Mucosa of descending colon (tissue), 3 donors: ENCODE measurements around the gene TRAIP. TPM values are rescaled to one million over a fixed set of nuclear protein-coding genes. Genes with fewer than 3 reads are reported as not detected.
"Not testable (repeated sequence)": the region's sequence is repeated elsewhere in the genome, so short reads cannot be mapped to it uniquely, and the experiment has no call there.

Experiments
- ATAC-seq: fragments of 200-7000 bp; cut with Tn5 transposase; one replicate; pipeline ENCODE4 v1.9.1; 2020; ENCODE audit warnings: mild to moderate bottlenecking, moderate library complexity
- DNase-seq, 3 donors: peaks; one replicate each; pipeline ENCODE4 v3.0.0-alpha.2; 2020
- H3K36me3 ChIP-seq: fragments of 200-600 bp; one replicate; pipeline ENCODE4 v1.8.0; 2021; ENCODE audit warnings: low read depth, mild to moderate bottlenecking
- H3K4me1 ChIP-seq: fragments of 200-600 bp; one replicate; pipeline ENCODE4 v1.8.0; 2021; ENCODE audit warnings: low read depth, mild to moderate bottlenecking
- H3K4me3 ChIP-seq: fragments of 200-600 bp; one replicate; pipeline ENCODE4 v1.8.0; 2021; ENCODE audit warnings: mild to moderate bottlenecking
- H3K9me3 ChIP-seq: fragments of 200-600 bp; one replicate; pipeline ENCODE4 v1.8.0; 2021; ENCODE audit warnings: mild to moderate bottlenecking
- intact Hi-C, 2 donors: fragments of 100-400 bp; cut with DNase I in 1 of 2; cut with micrococcal nuclease in 1 of 2; formaldehyde crosslinking; loops; one replicate each; pipeline versions ENCODE4 v1.11.0 to v1.11.1; 2022; cut with DNase I, micrococcal nuclease
- long read RNA-seq, 2 donors: library from polyadenylated mRNA; unstranded; transcript quantifications; one replicate each; pipeline ENCODE4 v2.0.0, GENCODE V29; 2019 to 2021
- total RNA-seq, 3 donors: library from RNA; stranded (reverse); fragmentation: NEBNext Ultra II Directional in 2 of 3; extraction: Animal tissue kit (Norgen Biotek cat#: 25700) in 2 of 3; gene quantifications; one replicate each; pipeline versions ENCODE4 v1.2.1 to v1.2.4, GENCODE V29; 2021 to 2023
- TF ChIP-seq, protein P1 (sequence below): fragments of 200-600 bp; IDR thresholded peaks from one replicate; pipeline ENCODE4 v1.8.0; 2022; ENCODE audit warnings: antibody characterized with exemption, mild to moderate bottlenecking
- donor health status: DM: no; HTN: no; CAD: no; lungs with moderate emphysema.
- donor health status: DM: no; HTN: no; CAD: no.
- donor health status: DM: no; HTN: yes; CAD: no.

Gene TRAIP, protein sequence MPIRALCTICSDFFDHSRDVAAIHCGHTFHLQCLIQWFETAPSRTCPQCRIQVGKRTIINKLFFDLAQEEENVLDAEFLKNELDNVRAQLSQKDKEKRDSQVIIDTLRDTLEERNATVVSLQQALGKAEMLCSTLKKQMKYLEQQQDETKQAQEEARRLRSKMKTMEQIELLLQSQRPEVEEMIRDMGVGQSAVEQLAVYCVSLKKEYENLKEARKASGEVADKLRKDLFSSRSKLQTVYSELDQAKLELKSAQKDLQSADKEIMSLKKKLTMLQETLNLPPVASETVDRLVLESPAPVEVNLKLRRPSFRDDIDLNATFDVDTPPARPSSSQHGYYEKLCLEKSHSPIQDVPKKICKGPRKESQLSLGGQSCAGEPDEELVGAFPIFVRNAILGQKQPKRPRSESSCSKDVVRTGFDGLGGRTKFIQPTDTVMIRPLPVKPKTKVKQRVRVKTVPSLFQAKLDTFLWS
- total RNA-seq = 1 to 10 TPM; 2.6 to 5.4 (median 4.0) TPM
- long read RNA-seq, donor 1, partial matches to known transcripts = 0 of 1 reads
- long read RNA-seq, donor 1, other reads (novel, unspliced or antisense) = 1 of 1 reads
- long read RNA-seq, donor 2, partial matches to known transcripts = 0 of 1 reads
- long read RNA-seq, donor 2, other reads (novel, unspliced or antisense) = 0 of 1 reads

DNA sequence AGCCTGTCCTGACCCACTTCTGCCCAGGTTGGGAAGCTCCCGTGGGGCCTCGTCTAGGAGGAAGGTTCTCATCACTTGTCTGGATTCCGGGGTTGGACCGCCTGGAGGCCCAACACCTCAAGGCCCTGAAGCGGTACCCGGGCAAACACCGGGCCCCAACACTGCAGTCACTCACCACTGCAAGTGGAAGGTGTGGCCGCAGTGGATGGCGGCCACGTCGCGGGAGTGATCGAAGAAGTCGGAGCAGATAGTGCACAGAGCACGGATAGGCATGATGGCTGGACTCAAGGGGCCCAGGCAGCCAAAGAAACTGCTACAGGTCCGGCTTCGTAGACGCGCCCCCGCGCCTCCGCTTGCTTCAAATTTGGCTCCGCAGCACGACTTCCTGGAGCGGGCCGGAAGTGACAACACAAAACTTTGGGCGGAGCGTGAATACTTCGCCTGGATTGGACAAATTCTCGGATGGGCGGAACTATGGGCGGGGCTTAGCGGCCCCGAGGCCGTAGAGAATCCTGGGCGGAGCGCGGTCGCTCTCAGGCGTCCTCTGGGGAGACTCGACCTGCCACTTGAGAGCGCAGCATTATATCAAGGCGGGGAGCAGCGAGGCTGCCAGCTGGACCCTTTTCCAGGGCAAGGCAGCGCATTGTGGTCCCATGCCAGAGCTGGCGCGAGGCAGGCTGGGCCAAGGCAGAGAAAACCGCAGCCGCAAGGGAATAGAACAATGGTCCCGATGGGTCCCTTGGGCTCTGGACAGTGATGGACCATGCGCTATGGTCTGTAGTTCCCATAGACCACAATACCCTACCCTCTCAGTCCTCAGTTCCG is at the start of gene TRAIP:
Gene TRAIP (minus strand): TSS at position 384 of the 825 bp plus-strand sequence. CDS start 111 bp downstream, at position 273.
- Histone ChIP-seq H3K4me3 (peak within 1 kb of the TSS; percentile 28), H3K9me3 (no peaks in the 10 kb centered on the region), H3K4me1 (peaks cover 8% of the 10 kb centered on the region), H3K36me3 (no peaks in the 10 kb centered on the region)
- peak; percentile 100 for ATAC-seq
- peak; percentile 92 to 96 (median 96) for DNase-seq
- intact Hi-C loops = no loop called here
- TF ChIP-seq, protein P1, sequence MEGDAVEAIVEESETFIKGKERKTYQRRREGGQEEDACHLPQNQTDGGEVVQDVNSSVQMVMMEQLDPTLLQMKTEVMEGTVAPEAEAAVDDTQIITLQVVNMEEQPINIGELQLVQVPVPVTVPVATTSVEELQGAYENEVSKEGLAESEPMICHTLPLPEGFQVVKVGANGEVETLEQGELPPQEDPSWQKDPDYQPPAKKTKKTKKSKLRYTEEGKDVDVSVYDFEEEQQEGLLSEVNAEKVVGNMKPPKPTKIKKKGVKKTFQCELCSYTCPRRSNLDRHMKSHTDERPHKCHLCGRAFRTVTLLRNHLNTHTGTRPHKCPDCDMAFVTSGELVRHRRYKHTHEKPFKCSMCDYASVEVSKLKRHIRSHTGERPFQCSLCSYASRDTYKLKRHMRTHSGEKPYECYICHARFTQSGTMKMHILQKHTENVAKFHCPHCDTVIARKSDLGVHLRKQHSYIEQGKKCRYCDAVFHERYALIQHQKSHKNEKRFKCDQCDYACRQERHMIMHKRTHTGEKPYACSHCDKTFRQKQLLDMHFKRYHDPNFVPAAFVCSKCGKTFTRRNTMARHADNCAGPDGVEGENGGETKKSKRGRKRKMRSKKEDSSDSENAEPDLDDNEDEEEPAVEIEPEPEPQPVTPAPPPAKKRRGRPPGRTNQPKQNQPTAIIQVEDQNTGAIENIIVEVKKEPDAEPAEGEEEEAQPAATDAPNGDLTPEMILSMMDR = no peak

DNA sequence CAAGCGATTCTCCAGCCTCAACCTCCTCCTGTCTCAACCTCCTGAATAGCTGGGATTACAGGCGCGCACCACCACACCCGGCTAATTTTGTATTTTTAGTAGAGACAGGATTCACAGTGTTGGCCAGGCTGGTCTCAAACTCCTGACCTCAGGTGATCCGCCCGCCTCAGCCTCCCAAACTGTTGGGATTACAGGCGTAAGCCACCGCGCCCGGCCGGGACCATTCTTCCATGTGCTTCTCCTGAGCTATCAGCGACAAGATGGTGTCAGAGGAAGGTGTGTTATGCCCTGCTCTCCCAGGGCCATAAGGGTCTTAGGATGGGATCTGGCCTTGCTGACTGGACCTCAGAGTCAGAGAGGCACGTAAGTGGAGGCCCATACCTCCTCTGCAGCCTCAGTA is 48.1 kb upstream of the TRAIP start:
- DNase-seq = peak; percentile 14 to 63 (median 52)
- H3K36me3 ChIP-seq, H3K9me3 ChIP-seq, ATAC-seq, intact Hi-C loops, H3K4me3 ChIP-seq: not testable (repeated sequence)
- H3K4me1 ChIP-seq = peaks cover 59% of the 10 kb centered on the region

DNA sequence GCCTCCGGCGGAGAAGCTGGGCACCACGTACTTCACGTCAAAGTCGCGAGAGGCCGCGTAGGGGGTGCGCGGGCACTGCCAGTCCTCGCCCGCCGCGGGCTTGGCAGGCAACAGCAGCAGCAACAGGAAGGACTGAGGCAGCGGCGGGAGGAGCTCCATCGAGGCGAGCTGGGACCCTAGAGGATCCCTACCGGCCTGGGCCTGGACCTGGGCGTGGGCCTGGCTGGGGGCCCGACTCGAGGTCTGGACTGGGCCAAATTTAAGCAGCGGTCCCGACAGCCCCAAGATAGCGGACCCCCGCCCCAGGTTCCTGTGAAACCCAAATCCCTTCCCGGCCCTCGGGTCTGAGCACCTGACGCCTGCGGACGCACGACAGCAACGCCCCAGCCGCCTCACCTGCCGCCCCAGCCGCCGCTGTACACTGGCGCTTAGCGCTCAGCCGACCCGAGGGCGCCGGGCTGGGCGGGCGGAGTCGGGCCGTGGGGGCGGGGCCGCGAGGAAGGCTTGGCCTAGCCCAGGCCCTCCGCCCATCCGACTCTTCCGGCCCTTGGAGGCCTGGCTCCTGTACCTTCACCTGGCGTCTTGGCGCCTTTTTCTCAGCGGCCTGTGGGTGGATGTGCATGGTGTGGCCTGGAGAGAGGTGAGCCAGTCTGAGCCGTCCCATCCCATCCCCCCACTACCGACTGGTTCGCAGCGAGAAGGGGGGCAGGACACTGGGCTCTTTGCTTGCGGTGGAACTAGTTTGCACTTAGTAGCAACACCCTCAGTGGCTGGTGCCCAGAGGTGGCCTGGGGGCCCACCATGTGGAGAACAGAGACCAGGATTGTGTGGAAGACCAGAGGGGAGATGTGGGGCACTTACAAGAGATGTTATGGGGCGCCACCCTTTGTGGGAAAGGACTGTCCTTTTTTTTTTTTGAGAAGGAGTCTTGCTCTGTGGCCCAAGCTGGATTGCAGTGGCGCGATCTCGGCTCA is 47.4 kb upstream of the TRAIP start, which contains the start of gene MST1R:
Gene MST1R (minus strand): TSS at position 423 of the 974 bp plus-strand sequence. CDS start 264 bp downstream, at position 159.
- ATAC-seq (peak; percentile 81), DNase-seq (peak; percentile 94 to 96 (median 94))
- Histone ChIP-seq H3K9me3 (no peaks in the 10 kb centered on the region), H3K4me1 (peaks cover 59% of the 10 kb centered on the region), H3K36me3 (no peaks in the 10 kb centered on the region), H3K4me3 (peak within 1 kb of the TSS; percentile 25)
- TF ChIP-seq, protein P1 = no peak
- intact Hi-C loops = no loop called here

DNA sequence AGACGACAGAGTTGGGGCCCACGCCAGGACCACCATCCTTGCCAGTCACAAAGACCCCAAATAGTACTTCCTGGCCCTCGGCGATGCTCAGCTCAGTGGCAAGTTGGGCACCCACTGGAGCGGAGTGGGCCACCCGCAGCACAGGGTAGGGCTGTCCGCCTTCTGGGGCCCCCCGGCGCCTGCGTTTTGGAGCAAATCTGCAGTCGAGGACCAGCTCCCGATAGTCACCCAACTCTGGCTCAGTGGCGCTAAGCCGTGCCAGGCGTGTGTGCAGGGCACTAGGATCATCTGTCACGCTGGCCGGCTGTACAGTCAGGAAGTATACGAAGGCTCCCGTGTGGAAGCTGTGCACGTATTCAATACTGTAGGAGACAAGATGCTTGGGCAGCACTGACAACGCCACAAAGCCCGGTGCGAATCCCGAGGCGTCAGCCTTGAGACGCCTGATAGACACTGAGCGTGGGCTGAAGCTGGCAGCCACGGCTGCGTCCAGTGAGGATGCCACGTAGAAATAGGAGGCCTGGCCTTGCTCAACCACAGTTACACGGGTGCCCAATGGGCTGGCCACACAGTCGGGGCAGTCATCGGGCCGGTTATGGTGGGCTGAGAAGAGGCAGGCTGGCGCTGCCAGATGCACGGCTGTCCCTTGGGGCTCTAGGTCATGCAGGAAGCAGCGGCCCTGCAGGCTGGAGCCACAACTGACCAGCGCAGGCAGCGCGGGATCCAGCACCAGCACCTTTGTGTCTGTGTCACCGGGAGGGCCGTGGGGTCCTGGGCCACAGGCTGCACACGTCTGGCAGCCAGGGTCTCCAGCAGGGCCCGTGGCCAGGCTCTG is 46.4 kb upstream of the TRAIP start:
- Histone ChIP-seq H3K36me3 (no peaks in the 10 kb centered on the region), H3K4me3 (peak overlapping the region; percentile 25), H3K9me3 (no peaks in the 10 kb centered on the region), H3K4me1 (peaks cover 59% of the 10 kb centered on the region)
- intact Hi-C loops = no loop called here
- no peak for ATAC-seq
- TF ChIP-seq, protein P1 = no peak
- peak; percentile 20 to 58 (median 50) for DNase-seq
